HG03025 (cell line): ENCODE data around the gene BICRA.

Source experiments
- ATAC-seq: cut with Tn5 transposase; IDR thresholded peaks from one replicate; pipeline ENCODE4 v1.9.1; 2021; ENCODE audit warnings: mild to moderate bottlenecking, moderate library complexity; ENCODE audit not compliant: unreplicated experiment, low FRiP score

The BICRA gene

GRCh38 chr19:47600246-47601179, 8.4 kb upstream of the BICRA start:
- ATAC-seq, result peak; percentile 85

- no peak for ATAC-seq
These were observed 7.6 kb upstream of the BICRA start for GRCh38 chr19:47601180-47601904.

GRCh38 chr19:47603706-47604565, 5.0 kb upstream of the BICRA start:
- no peak for ATAC-seq

GRCh38 chr19:47607564-47608073, 1.3 kb upstream of the BICRA start:
- ATAC-seq, result no peak

- peak; percentile 62 for ATAC-seq
These were observed 638 bp upstream of the BICRA start for GRCh38 chr19:47608074-47608918.

GRCh38 chr19:47609906-47610894, 1.3 kb downstream of the BICRA start:
- ATAC-seq, result no peak

- ATAC-seq, result no peak
These were observed 2.0 kb downstream of the BICRA start for GRCh38 chr19:47610902-47611301.

GRCh38 chr19:47613165-47614020, 4.5 kb downstream of the BICRA start:
- ATAC-seq, result no peak

- no peak for ATAC-seq
These were observed 5.0 kb downstream of the BICRA start for GRCh38 chr19:47614021-47614295.

GRCh38 chr19:47614559-47614958, 5.6 kb downstream of the BICRA start:
- no peak for ATAC-seq

GRCh38 chr19:47615230-47615629, 6.3 kb downstream of the BICRA start:
- ATAC-seq, result no peak

- no peak for ATAC-seq
These were observed 6.8 kb downstream of the BICRA start for GRCh38 chr19:47615714-47616113.

- ATAC-seq, result no peak
These were observed 9.8 kb downstream of the BICRA start for GRCh38 chr19:47618771-47619170.

GRCh38 chr19:47619763-47620162, 10.8 kb downstream of the BICRA start:
- ATAC-seq, result no peak

- no peak for ATAC-seq
These were observed 14.4 kb downstream of the BICRA start for GRCh38 chr19:47623151-47623920.

- no peak for ATAC-seq
These were observed 15.0 kb downstream of the BICRA start for GRCh38 chr19:47623921-47624391.

GRCh38 chr19:47625650-47626049, 16.7 kb downstream of the BICRA start:
- no peak for ATAC-seq
